ENCODE measurements around the gene CNOT8. TPM values are rescaled to one million over a fixed set of nuclear protein-coding genes. Genes with fewer than 3 reads are reported as not detected.

The CNOT8 gene
- total and polyA plus RNA-seq, 2 donors (not counting 3 experiments of a cell fraction or from before 2014, with no cell fraction given): 42.6 to 53.7 TPM

DNA sequence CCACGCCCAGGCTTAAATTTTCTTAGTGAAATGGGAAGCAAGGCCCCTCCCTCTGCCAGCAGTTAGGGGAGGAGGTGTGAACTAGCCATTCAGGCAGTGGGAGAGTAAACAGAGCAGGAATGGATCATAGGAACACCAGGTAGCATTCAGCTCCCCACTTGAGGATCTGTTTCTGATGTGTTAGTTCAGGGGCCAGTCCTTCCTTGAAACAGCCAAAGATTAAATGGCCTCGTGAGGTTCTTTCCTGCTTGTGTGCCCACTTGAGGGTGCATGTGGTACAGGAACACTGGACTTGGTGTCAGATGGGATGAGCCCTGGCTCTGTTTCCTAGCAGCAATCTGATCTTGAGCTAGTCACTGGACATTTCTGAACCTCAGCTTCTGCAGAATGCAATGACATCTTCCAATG lies 29.2 kb upstream of the CNOT8 start:
- Histone ChIP-seq H3K9me3 (replicated peaks; ENCODE audit: control insufficient read depth, insufficient read depth, low read length) (no peaks in the 10 kb centered on the region), H3K4me1 (ENCODE audit: control insufficient read depth, extremely low read depth, insufficient read depth, low read length) (no peaks in the 10 kb centered on the region), H3K27ac (ENCODE audit: insufficient read depth, low read depth, low read length) (no peak overlapping the region), H3K4me2 (ENCODE audit: insufficient read depth, low read length) (no peak overlapping the region), H3K36me3 (ENCODE audit: control insufficient read depth in 2 of 2, extremely low read depth in 1 of 2, insufficient read depth in 2 of 2, low read length in 2 of 2) (peaks cover 0 to 13% of the 10 kb centered on the region in 2 experiments), H3K4me3 (replicated peaks in 1 of 3; ENCODE audit: insufficient read depth in 1 of 3, low read depth in 1 of 3, low read length in 3 of 3) (no peak overlapping the region), H3K79me2 (ENCODE audit: control insufficient read depth, insufficient read depth, low read length) (no peaks in the 10 kb centered on the region), H3K9ac (replicated peaks; ENCODE audit: extremely low read depth, insufficient read depth, low read length) (no peak overlapping the region), H3K27me3 (ENCODE audit: control insufficient read depth in 2 of 2, insufficient read depth in 2 of 2, low read length in 2 of 2) (no peaks in the 10 kb centered on the region), H2AFZ (ENCODE audit: low read depth, low read length) (no peak overlapping the region), H4K20me1 (replicated peaks; ENCODE audit: control insufficient read depth, extremely low read depth, insufficient read depth, low read length) (no peaks in the 10 kb centered on the region), H3K9me1 (replicated peaks; ENCODE audit: control insufficient read depth, extremely low read depth, insufficient read depth, low read length) (no peaks in the 10 kb centered on the region)
- ChIA-PET CTCF (interaction anchor here (0.7 to 1.8 kb wide), 2 partner anchors 16 to 179 kb away, joined by 3 to 5 read pairs; no protein-coding TSS in a partner anchor), POLR2A (interaction anchor here (0.5 kb wide), 1 partner anchor 146 kb away, joined by 9 read pairs; no protein-coding TSS in a partner anchor)
- TF ChIP-seq GATA2 (IDR thresholded peaks at IDR 0.05; ENCODE audit: insufficient read depth, insufficient read length, low read depth, low read length) (no peak), POLR2AphosphoS5 (IDR thresholded peaks at IDR 0.05; ENCODE audit: insufficient read depth, low read depth, low read length) (no peak), JUN (IDR thresholded peaks at IDR 0.05; ENCODE audit: borderline replicate concordance, insufficient read depth, insufficient read length, low read depth) (no peak), POLR2A (IDR thresholded peaks at IDR 0.05; ENCODE audit: low read depth, low read length) (no peak), EZH2 (IDR thresholded peaks at IDR 0.05; ENCODE audit: borderline replicate concordance, low read depth, low read length, severe bottlenecking) (no peak)
- TF ChIP-seq, protein P1, sequence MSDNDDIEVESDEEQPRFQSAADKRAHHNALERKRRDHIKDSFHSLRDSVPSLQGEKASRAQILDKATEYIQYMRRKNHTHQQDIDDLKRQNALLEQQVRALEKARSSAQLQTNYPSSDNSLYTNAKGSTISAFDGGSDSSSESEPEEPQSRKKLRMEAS (IDR thresholded peaks at IDR 0.05; ENCODE audit: insufficient read depth, insufficient read length): no peak
- TF ChIP-seq, protein P2, sequence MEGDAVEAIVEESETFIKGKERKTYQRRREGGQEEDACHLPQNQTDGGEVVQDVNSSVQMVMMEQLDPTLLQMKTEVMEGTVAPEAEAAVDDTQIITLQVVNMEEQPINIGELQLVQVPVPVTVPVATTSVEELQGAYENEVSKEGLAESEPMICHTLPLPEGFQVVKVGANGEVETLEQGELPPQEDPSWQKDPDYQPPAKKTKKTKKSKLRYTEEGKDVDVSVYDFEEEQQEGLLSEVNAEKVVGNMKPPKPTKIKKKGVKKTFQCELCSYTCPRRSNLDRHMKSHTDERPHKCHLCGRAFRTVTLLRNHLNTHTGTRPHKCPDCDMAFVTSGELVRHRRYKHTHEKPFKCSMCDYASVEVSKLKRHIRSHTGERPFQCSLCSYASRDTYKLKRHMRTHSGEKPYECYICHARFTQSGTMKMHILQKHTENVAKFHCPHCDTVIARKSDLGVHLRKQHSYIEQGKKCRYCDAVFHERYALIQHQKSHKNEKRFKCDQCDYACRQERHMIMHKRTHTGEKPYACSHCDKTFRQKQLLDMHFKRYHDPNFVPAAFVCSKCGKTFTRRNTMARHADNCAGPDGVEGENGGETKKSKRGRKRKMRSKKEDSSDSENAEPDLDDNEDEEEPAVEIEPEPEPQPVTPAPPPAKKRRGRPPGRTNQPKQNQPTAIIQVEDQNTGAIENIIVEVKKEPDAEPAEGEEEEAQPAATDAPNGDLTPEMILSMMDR (IDR thresholded peaks at IDR 0.05; ENCODE audit: extremely low read depth in 1 of 2, insufficient read depth in 1 of 2, low read depth in 1 of 2, low read length in 2 of 2): no peak
- dilution Hi-C loops (cut with MboI; ENCODE audit: extremely low pct_ligation_motif_present, low sequenced_read_pairs): no loop called here
- DNase-seq (ENCODE audit: low read depth, low spot score) (no peak), FAIRE-seq (no peak)
- BruUV-seq (replicated peaks): no TSS peak
- intact Hi-C loops (cut with micrococcal nuclease): no loop called here

Data from endothelial cell of umbilical vein (primary cell).